ENCODE measurements around the gene PRRT1.

DNA sequence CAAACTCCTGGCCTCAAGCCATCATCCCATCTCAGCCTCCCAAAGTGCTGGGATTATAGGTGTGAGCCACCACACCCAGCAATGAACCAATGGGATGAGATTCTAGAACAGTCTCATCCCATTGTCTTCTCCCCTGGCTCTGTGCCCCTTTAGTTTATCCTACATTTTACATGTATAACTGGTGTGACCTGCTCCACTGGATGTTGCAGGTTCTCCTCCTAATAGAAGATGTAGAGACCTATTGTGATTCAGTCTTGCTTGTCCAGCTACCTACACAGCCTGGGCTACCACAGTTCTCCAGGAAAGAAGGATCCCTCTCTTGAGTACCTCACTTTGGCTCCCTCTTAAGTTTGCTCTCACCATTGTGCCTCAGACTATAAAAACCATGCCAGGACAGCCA lies 19.6 kb downstream of the PRRT1 start:
- TF ChIP-seq, protein P1, sequence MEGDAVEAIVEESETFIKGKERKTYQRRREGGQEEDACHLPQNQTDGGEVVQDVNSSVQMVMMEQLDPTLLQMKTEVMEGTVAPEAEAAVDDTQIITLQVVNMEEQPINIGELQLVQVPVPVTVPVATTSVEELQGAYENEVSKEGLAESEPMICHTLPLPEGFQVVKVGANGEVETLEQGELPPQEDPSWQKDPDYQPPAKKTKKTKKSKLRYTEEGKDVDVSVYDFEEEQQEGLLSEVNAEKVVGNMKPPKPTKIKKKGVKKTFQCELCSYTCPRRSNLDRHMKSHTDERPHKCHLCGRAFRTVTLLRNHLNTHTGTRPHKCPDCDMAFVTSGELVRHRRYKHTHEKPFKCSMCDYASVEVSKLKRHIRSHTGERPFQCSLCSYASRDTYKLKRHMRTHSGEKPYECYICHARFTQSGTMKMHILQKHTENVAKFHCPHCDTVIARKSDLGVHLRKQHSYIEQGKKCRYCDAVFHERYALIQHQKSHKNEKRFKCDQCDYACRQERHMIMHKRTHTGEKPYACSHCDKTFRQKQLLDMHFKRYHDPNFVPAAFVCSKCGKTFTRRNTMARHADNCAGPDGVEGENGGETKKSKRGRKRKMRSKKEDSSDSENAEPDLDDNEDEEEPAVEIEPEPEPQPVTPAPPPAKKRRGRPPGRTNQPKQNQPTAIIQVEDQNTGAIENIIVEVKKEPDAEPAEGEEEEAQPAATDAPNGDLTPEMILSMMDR (IDR thresholded peaks at IDR 0.05), result no peak
- TF ChIP-seq POLR2A (IDR thresholded peaks at IDR 0.05), result no peak
- no peak for TF ChIP-seq EP300 (IDR thresholded peaks at IDR 0.05)
